Stimulated activated CD4-positive, alpha-beta T cell treated with anti-CD3 and anti-CD28 coated beads, Interleukin-4, amount 100 ng/mL, for 24 hours (primary cell): ENCODE results near the gene TMEM255B.
A peak's percentile ranks its signal among the peaks of the same experiment; 100 is the strongest.

ENCODE experiments used
- DNase-seq: peaks from one replicate; pipeline ENCODE4 v3.0.0-alpha.2; 2020

TMEM255B gene

GRCh38 chr13:113838711-113839201 is 79.7 kb downstream of the TMEM255B start:
- no peak for DNase-seq

DNA sequence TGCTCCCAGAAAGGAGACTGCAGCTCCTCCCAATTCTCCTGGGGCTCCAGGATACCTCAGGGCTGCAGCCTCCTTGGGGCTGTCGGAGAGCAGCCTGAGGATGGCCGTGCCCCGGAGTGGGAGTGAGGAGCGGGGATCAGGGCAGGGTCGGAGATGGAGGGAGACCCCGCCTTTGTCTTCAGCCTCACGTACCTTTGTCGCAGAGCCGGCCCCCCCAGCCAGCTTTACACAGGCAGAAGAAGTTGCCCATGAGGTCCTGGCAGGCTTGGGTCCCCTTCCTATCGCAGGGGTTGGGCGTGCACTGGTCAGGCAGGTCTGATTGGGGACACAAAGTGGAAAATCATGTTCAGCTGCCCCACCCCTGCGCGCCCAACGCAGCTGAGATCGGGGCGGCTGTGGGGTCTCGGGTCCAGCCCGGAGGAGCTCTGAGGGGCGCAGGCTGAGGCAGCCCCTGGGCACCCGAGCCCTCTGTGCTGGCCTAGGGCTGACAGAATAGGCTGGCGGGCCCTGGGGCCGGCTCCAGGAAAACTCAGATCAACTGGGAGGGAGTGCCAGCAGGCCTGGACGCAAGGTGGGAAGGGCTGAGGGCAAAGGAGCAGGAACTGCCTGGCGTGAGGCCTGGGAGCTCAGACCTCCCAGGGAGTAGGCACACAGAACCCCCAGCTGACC is 80.6 kb downstream of the TMEM255B start:
- DNase-seq: no peak

DNA sequence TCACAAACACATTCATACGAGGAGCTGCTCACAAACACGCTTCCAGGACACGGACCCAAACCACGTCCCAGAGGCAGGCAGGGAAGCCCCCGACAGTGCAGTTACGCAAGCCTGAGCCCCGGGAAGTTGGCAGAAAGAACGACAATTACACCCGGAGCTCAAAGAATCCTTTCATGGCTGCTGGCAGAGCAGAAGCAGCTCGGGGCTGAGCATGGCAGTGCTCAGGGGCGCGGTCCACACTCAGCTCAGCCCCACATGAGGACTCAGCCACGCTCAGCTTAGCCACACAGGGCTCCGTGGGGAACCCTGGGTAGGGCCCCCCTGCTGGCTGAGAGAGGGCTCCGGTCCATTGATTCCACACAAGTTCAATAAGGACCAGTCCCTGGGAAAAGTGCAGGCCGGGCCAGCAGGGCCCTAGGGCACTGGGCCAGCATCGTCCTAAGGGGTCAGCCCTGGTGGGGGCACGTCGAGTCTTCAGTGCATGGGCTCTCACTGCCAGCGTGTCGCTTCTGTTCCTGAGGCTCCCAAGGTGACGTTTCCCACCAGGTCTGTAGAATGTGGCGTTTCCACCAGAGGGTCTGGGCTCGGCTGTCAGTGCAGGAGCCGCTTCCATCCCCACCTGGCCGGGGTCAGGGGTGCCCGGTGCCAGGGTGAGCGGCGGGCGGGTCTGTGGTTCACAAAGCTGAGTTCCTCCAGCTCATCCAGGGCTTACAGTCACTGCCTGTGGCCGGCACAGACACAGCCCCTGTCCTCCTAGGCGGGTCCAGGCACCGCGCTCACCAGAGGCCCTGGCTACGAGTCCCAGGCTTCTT is 81.7 kb downstream of the TMEM255B start:
- DNase-seq: no peak

DNA sequence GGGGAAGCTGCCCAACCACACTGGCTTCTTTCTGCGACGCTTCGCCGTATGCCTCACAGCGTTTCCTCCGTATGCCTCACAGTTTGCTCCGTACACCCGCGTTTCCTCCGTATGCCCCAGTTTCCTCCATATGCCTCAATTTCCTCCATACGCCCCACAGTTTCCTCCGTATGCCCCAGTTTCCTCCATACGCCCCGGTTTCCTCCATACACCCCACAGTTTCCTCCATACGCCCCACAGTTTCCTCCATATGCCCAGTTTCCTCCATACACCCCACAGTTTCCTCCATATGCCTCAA is 82.3 kb downstream of the TMEM255B start:
- DNase-seq: no peak

DNA sequence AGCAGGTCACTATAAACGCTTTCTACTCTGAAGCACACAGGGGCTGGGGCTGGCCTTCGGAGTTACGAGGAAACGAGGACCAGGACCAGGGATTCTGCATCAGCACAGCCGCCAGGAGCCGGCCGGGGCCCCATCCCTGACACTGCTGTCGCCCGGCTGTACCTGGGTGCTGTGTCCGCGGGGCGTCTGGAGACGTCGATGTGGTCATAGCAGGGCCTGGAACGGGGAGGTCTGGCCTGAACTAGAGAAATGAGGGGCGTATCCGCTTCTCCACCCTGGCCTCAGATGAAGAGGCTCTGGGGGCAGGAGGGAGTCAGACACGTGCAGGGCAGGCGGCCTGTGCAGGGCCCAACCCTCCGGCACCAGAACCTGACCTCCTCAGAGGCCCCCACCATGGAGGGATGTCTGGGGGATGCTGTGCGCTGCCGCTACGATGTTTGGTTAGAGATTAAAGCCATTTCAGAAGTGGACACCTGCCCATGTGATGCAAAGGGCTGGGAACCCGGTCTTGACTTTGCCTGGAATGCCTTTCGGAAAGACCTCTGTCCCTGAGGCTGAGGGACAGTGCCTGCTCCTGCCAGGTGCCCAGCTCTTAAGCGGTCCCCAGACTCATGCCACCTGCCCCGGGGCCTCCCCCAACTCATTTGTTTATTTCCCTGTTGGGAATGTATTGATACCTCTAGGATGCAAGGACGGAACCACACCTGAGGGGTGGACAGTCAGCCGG is 83.5 kb downstream of the TMEM255B start:
- DNase-seq: no peak

DNA sequence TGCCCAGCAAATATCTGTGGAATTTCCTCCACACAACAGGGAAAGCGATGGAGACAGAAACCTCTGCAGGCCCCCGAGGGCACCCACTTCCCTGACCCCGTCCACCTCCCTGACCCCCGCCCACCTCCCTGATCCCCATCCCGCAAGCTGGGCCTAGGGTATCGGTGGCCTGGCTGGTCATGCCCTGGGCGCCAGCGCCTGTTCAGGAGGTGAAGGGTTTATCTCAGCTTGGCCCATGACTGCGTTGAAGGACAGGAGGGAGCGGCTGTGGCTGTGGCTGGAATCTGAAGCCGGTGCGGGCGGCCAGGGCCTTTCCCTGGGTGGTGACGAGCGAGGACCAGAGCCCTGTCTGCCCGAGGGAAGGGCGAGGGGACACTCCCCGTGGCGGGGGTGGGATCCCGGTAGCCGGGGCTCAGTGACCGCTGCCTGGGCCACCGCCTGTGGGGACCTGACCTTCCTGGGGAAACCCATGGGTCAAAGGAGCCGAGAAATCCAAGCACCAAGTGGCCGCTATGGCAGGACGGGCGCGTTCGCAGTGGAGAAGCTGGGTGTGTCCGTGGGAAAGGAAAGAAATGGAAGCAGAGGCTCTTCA is 84.1 kb downstream of the TMEM255B start:
- no peak for DNase-seq

- no peak for DNase-seq
Observed at GRCh38 chr13:113843864-113844556, 85.0 kb downstream of the TMEM255B start.

DNA sequence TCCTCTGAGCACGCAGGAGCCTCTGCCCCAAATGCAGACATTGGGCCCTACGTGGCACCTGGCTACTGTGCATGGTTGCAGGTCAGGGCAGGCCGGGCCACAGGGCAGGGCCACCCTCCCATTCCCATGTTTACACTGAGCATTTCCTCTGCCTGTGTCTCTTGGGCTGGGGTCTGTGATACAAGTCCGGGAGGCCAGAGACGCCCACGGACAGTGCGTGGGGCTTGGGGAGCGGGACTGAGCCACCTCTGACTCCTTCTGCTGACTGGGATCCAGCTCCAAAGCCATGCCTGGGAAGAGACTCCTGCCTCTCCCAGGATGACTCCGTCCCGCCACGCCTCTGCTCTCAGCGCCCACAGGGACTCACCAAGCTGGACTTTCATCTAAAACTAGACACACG is 86.0 kb downstream of the TMEM255B start:
- DNase-seq: no peak

DNA sequence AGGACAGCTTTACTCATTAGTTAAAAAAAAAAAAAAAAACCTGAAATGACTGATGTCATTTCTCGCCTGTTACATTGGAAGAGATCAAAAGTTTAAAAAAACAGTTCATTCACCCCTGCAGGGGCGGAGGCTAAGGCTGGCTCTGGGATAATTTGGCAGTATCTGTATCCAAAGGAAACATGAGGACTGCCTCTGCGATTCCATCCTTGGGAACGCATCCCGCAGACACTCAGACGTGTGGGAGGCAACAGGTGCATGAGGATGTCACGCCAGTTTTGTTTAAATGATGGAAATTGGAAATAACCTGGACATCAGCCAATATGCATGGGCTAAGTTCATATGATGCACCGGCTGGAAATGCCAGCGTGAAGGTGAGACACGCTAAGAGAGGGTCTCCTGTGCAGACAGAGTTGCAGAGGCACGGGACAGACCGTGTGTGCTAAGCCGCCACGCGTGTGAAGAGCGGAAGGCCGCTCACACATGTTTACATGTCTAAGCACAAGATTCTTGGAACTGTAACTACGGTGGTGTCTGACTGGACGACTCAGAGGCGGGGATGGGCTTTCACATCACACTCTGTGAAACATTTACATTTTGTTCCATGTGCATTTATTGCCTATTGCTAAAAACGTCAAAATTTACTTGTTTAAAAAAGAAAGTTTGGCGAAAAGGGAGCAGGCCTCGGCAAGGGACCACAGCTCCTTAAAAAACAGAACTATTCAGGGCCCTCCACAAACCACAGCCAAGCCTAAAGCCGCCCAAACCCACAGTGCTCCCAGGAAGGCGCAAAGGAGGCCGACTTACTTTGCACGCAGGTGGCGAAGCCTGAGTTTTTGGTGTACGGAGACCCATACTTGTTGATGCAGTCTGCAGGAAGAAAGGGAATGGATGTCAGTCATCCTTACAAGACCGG is 87.0 kb downstream of the TMEM255B start:
- DNase-seq: peak; percentile 11

- peak; percentile 10 for DNase-seq
Observed at GRCh38 chr13:113846636-113847318, 87.8 kb downstream of the TMEM255B start.

DNA sequence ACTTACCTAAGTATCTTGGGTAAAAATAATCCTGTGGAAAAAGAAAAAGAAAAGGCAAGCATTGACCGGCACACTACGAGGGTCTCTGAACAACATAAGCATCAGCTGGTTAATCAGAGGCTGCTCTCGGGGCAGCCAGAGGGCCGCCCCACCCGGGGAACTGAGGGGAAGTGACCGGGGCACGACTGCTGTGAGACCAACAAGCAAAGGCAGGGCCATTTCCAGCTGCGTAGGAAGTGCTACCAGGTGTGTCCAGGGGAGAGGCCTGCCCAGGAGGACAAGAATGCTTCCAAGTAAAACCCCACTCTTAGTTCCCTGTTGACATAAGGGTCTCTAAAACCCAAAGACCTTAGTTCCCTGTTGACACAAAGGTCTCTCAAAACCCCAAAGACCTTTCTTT is 89.0 kb downstream of the TMEM255B start:
- DNase-seq: no peak

DNA sequence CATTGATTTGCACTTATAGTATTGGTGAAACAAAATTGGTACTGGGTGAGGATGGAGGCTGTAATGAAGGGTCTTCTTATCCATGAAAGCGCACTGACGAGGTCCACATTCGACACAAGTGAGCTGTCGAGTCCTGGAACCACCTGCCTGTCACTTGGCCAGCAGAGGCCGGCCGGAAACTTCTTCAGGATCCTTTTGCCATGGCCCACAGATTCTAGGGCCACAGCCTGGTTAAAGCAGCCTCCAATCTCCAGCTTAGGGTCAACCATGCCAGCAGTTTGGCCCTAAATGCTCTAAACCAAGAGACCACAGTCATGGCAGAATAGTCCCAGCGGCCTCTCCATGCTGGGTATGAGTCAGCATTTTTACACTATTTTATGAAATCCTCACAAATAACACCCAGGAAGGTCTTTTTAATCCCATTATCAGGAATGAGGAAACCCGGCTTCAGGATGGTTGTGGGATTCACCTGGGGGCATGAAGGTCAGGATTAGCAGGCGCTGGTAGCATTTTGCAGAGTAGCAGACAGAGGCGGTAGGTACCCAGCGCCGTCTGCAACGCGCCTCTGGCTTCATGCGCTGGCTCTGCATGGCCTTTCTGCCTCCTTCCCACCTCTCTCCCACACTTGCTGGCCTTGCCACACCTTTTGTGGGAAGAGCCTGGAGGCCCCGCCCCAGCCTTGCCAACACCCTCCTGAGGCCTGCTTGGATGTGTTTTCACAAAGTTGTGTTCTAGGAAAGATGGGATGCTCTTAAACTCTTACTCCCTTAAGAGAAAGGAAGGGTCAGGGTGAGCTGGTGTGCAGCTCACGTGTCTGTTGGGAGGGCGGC is 89.6 kb downstream of the TMEM255B start:
- no peak for DNase-seq

- DNase-seq: no peak
Observed at GRCh38 chr13:113849546-113849945, 90.5 kb downstream of the TMEM255B start.

DNA sequence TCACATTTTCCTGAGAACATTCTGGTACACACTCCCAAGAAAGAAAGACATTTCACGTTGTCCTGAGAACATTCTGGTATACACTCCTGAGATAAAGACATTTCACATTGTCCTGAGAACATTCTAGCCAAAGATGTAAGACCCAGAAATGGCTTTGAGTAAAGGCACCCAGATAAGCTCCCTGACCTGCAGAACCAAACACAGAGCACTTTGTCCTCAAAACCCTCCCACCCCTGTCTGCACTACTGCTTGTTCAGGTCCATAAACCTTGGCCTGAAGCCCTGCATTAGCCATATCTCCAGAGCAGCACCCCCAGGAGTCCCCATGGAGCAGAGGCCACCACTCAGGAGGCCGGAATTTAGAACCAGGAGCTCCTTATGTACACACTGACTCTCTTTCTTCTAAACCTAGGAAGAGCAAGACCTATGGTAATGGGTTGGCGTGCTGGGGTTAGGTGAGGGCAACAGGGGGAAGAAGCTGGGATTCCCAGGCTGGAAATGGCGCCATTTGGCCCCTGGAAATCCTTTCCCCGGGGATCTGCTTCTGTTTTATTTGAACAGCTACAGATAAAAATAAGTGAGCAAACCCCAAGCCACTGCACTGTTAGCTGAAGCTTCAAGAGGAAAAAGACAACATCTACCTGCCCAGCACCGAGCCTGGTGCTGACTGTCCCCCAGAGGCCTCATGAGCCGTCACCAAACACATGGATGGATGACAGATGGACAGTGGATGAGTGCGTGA is 91.1 kb downstream of the TMEM255B start:
- no peak for DNase-seq

- no peak for DNase-seq
Observed at GRCh38 chr13:113850722-113851479, 91.9 kb downstream of the TMEM255B start.

DNA sequence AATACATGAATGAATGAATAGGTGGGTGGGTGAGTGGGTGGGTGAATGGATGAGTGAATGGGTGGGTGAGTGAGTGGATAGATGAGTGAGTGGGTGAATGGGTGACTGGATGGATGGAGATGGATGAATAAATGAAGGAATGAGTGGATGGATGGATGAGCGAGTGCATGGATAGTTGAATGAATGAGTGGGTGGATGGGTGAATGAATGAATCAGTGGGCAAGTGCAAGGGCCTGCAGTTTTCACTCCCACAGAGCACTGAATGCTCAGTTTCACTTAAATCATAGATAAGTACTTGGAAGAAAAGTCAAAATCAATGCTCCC is 92.4 kb downstream of the TMEM255B start:
- no peak for DNase-seq

DNA sequence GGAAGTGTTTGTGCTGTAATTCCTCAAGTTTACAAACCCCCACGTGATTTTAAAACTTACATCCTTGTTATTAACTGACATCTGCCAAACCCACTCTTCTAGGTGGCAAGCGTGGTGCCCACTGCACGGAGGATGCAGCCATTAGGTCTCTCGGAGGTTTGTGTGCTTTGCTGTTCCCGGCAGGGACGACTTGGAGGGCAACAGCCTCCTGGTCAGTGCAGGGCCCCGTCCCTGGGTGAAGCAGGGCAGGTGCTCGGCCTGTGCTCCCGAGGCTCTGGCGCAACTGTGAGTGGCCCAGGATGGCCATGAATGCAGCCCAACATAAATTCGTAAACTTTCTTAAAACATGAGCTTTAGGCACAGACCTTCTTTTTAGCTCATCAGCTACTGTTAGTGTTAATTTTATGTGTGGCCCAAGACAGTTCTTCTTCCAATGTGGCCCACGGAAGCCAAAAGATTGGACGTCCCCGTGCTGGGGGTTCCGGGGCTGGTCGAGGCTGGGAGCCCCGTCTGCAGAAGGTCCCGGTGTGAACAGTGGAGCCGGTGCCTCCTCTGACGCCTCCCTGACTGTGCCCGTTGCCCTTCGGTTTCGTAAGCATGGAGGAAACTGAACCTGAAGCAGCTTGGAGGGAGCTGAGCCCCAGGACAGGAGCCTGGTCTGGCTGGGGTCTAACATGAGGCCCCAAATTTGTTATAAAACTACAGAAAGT is 93.0 kb downstream of the TMEM255B start:
- no peak for DNase-seq
